Fibroblast of skin of right quadriceps (primary cell): ENCODE measurements around the gene MMUT.
"Not testable (repeated sequence)": the region's sequence is repeated elsewhere in the genome, so short reads cannot be mapped to it uniquely, and the experiment has no call there.

Experiments used
- DNase-seq: peaks from one replicate; pipeline ENCODE4 v3.0.0-alpha.2; 2013

The MMUT gene

GRCh38 chr6:49462927-49463611, at the start of gene MMUT, which contains the start of gene CENPQ:
TSS of gene MMUT (minus strand) at chr6:49463253. CDS start at chr6:49459466, 3,787 bp downstream.
TSS of gene CENPQ (plus strand) at chr6:49463370. CDS start at chr6:49470177, 6,807 bp downstream.
- DNase-seq, result peak; percentile 92

DNA sequence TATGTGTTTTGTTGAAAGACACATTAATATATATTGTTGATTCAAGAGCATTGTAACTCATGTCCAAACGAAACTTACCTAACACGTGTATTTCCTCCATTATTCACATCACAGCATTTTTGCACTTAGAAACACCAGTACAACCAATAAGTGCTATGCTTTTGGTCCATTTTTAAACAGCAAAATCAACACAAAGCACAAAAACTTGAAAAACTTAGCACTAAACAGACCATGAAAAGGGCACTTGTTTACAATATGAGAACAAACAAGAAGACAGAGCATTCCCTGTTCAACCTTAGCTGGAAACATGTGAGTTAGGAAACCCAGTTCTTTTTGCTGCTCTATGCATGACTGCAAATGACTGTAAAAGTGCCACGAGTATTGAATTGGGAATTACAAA, 46.3 kb upstream of the MMUT start:
- DNase-seq, result no peak

GRCh38 chr6:49506569-49507111, 43.6 kb upstream of the MMUT start:
- no peak for DNase-seq

DNA sequence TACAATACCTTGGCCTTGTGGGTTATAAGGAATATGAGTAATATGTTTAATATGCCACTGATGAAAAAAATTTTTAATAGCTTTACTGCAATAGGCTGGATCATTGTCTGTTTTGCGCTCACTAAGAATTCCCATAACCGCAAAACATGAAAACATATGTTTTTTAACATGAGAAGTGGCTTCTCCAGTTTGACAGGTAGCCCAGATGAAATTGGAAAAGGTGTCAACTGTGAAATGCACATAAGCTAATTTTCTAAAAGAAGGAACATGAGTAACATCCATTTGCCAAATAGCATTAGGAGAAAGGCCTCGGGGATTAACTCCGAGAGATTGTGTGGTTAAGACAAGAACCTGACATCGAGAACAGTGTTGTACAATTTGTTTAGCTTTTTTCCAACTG, 41.6 kb upstream of the MMUT start:
- DNase-seq, result no peak

- no peak for DNase-seq
Observed at GRCh38 chr6:49499623-49500022, 36.6 kb upstream of the MMUT start, which contains the start of gene GLYATL3. TSS of gene GLYATL3 (plus strand) at chr6:49499923. CDS start at chr6:49511991, 12,068 bp downstream.

DNA sequence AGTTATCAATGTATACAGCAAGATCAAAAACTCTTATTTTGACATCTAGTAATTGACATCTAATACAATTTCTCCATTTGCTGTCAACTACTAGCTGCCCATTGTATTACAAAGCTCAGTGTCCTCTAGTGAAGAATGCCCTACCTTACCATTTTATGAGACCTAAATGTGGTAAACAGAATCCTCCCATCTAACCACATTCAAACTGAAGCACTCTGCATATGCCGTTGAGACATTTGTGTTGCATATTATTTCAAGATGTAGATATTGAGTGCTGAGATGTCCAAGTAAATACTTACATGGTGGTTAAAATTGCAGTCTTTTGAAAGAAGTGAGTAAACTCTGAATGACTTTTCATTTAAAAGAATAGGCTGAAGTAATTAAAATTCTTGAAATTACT, 36.1 kb upstream of the MMUT start:
- DNase-seq, result no peak

GRCh38 chr6:49497304-49497703, 34.3 kb upstream of the MMUT start:
- no peak for DNase-seq

DNA sequence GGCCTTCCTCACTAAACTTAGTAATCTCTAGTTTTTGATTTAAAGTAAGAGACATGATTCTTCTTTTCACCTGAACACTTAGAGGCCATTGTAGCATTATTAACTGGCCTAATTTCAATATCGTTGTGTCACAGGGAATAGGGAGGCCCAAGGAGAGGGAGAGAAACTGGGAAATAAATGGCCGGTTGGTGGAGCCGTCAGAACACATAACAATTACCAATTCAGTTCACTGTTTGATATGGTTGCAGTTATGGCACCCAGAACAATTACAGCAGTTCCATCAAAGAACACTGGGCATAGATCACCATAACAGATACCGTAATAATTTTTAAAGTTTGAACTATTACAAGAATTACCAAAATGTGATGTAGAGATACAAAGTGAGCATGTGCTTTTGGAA, 27.6 kb upstream of the MMUT start:
- no peak for DNase-seq

GRCh38 chr6:49483380-49483779, 20.3 kb upstream of the MMUT start:
- not testable (repeated sequence) for DNase-seq

GRCh38 chr6:49481846-49482245, 18.8 kb upstream of the MMUT start:
- not testable (repeated sequence) for DNase-seq

GRCh38 chr6:49479308-49479970, 16.4 kb upstream of the MMUT start:
- no peak for DNase-seq

DNA sequence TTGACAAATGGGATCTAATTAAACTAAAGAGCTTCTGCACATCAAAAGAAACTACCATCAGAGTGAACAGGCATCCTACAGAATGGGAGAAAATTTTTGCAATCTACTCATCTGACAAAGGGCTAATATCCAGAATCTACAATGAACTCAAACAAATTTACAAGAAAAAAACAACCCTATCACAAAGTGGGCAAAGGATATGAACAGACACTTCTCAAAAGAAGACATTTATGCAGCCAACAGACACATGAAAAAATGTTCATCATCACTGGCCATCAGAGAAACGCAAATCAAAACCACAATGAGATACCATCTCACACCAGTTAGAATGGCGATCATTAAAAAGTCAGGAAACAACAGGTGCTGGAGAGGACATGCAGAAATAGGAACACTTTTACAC, 13.5 kb upstream of the MMUT start:
- not testable (repeated sequence) for DNase-seq

DNA sequence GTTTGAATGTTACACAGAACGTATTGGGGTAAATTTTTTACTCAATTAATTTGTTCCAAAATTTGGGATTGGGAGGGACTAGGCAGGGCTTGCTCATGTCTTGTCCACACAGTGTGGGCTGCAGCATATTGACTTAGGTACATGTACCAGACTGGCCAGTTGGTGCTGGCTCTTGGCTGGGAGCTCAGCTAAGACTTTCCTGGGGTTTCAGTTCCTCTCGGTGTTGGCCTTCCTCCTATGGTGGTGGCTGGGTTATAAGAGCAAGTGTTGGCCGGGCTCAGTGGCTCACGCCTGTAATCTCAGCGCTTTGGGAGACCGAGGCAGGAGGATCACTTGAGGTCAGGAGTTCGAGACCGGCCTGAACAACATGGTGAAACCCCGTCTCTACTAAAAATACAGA, 5.0 kb upstream of the MMUT start:
- no peak for DNase-seq

DNA sequence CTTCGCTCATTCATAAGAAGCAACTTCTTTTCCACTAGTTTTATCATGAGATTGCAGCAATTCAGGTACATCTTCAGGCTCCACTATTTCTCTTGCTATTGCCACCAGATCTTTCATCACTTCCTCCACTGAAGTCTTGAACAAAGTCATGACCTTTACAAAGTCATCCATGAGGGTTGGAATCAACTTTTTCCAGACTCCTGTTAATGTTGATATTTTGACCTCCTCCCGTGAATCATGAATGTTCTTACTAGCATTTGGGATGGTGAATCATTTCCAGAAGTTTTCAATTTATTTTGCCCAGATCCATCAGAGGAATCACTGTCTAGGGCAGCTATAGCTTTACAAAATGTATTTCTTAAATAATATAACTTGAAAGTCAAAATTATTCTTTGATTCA, 1.6 kb upstream of the MMUT start:
- no peak for DNase-seq

GRCh38 chr6:49463612-49463967, 537 bp upstream of the MMUT start:
- DNase-seq, result no peak

- DNase-seq, result no peak
Observed at GRCh38 chr6:49462599-49462926, 490 bp downstream of the MMUT start.

DNA sequence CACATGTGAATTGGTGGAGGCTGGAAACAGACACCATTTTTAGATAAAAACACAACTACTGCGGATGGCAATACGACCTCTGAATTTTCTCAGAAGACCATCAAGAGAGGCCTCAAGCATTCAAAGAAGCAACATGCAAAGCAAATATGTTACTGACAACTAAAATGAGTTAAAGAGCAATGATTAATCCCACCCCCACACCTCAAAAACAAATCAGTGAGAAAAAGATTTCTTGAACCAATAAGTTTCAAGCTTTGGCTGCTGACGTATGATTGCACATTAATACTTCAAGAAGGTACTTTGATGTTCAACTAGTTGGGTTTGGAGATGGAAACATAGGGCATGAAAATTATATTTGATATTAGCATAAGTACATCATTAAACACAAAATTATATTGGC, 982 bp downstream of the MMUT start:
- DNase-seq, result no peak

DNA sequence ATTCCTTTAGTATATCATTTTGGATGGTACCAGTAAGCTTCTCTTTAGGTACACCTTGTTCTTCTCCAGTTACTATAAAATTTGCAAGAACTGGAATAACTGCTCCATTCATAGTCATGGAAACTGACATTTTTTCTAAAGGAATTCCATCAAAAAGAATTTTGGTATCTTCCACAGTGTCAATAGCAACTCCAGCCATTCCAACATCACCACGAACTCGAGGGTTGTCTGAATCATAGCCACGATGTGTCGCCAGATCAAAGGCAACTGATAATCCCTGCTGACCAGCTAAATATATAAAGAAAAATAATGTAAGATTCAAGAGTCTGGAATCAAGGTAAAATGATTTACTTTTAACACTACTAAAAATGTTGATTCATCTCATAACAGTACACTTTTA, 5.3 kb downstream of the MMUT start:
- peak; percentile 28 for DNase-seq

DNA sequence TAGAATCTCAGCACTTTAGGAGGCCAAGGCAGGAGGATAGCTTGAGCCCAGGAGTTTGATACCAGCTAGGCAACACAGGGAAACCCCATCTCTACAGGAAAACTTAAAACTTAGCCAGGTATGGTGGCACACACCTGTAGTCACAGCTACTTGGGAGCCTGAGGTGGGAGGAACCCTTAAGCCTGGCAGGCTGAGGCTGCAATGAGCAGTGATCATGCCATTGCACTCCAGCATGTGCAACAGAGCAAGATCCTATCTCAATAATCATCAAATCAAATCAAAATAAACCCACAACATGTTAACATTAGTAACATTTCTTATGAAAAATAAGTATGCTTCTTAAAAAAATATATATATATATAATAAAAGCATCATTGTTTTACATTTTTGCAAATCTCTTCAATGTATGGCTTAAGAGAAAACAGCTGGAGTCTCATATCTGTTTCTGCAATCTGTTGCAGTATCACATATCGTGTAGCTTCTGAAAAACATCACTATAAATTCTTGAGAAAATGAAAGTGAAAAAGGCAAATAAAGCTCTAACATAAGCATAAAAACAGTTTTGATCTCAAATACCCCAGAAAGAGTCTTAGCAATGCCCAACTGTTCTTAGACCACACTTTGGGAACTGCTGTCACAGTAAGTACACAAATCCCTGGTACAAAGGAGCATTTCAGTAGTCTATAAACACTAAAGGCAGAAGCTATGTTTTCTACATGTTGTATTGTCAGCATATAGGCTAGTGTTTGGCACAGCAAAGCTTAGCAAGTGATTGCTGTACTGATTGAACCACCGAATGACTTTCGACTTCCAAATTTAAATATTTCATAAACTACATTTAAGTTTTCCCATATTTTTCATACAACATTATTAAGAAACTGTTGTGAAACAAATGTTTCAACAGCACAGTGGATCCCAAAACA, 8.0 kb downstream of the MMUT start:
- DNase-seq, result no peak

- DNase-seq, result no peak
Observed at GRCh38 chr6:49453221-49453620, 9.8 kb downstream of the MMUT start.

DNA sequence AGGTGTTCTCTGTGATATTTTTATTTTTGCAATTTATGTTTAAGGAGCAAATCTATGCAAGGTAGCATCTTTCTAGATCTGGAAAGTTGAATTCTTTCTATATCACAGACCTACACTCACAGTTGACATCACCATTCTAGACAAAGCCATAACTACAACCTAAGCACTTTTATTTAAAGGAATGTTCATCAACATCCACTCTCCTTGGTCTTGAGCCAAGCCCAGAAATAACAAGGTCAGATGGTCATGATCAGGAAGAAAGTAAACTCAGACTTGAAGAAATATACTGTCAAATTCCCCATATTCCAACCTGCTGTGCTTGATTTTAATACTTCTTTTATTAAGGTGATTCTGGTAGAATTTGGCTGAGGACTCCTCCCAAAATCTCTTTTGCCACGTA, 32.2 kb downstream of the MMUT start:
- no peak for DNase-seq

DNA sequence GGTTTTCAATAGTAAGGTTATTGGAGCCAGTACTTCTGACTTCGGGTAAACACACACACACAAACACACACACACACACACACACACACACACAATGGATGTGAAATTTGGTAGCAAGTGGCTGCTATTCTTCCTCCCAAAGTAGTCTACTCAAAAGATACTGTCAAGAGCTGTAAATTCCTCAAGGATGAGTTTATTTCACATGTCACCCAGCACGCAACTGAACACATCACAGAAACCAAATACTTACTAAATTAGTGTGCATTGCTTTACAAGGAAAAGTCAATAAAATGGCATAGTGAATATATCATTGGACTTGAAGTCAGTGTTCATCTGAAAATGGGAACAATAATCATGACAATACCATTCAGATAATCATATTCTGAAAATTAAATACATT, 32.9 kb downstream of the MMUT start:
- peak; percentile 23 for DNase-seq

GRCh38 chr6:49423817-49424216, 39.2 kb downstream of the MMUT start:
- DNase-seq, result no peak
